Loucy (cell line): ENCODE data around the gene PTRHD1.

Source experiments
- H2AFZ ChIP-seq: fragments of 200-600 bp; sonication (generic); 2 replicates; pipeline ENCODE4 v1.6.0; 2016; ENCODE audit warnings: antibody characterized with exemption, mild to moderate bottlenecking, low read length, moderate library complexity
- H3F3A ChIP-seq: fragments of 200-600 bp; 2 replicates; pipeline ENCODE4 v1.6.0; 2016; ENCODE audit warnings: antibody characterized with exemption, low read depth, mild to moderate bottlenecking
- H3K27me3 ChIP-seq: fragments of 200-600 bp; sonication (generic); 2 replicates; pipeline ENCODE4 v1.6.1; 2014; ENCODE audit warnings: low read length, mild to moderate bottlenecking; ENCODE audit not compliant: insufficient read depth, poor library complexity, severe bottlenecking
- H3K36me3 ChIP-seq: fragments of 200-600 bp; sonication (generic); 2 replicates; pipeline ENCODE4 v1.6.1; 2016; ENCODE audit warnings: low read length; ENCODE audit not compliant: insufficient read depth
- H3K4me1 ChIP-seq: fragments of 200-600 bp; sonication (generic); 2 replicates; pipeline ENCODE4 v1.5.1; 2014; ENCODE audit warnings: low read length, mild to moderate bottlenecking; ENCODE audit not compliant: insufficient read depth, poor library complexity, severe bottlenecking
- H3K4me2 ChIP-seq: fragments of 200-600 bp; sonication (generic); 2 replicates; pipeline ENCODE4 v1.6.0; 2014; ENCODE audit warnings: antibody characterized with exemption, low read length, low read depth, mild to moderate bottlenecking; ENCODE audit not compliant: poor library complexity, severe bottlenecking
- H3K4me3 ChIP-seq: fragments of 200-600 bp; sonication (generic); 2 replicates; pipeline ENCODE4 v1.5.1; 2014; ENCODE audit warnings: low read length, mild to moderate bottlenecking, mixed read lengths; ENCODE audit not compliant: poor library complexity, severe bottlenecking
- H3K79me2 ChIP-seq: fragments of 200-600 bp; sonication (generic); 2 replicates; pipeline ENCODE4 v1.6.1; 2014; ENCODE audit warnings: low read length; ENCODE audit not compliant: insufficient read depth
- H3K9ac ChIP-seq: fragments of 200-600 bp; sonication (generic); 2 replicates; pipeline ENCODE4 v1.6.0; 2014; ENCODE audit warnings: mild to moderate bottlenecking, low read depth, low read length, moderate library complexity; ENCODE audit not compliant: poor library complexity, severe bottlenecking
- H3K9me2 ChIP-seq: fragments of 200-600 bp; sonication (generic); replicated peaks from 2 replicates; pipeline ENCODE4 v1.6.1; 2016; ENCODE audit warnings: low read depth, low read length, mixed read lengths
- H3K9me3 ChIP-seq: fragments of 200-600 bp; sonication (generic); 2 replicates; pipeline ENCODE4 v1.6.1; 2014; ENCODE audit warnings: mild to moderate bottlenecking, antibody characterized with exemption, low read length, low read depth; ENCODE audit not compliant: insufficient read depth
- H4K20me1 ChIP-seq: fragments of 200-600 bp; sonication (generic); 2 replicates; pipeline ENCODE4 v1.6.0; 2014; ENCODE audit warnings: antibody characterized with exemption, low read length, mild to moderate bottlenecking; ENCODE audit not compliant: insufficient read depth, poor library complexity, severe bottlenecking
- EZH2phosphoT487 ChIP-seq: fragments of 200-600 bp; IDR thresholded peaks from 2 replicates; pipeline ENCODE4 v1.6.1; 2018; ENCODE audit warnings: antibody characterized with exemption, mild to moderate bottlenecking, moderate library complexity, borderline replicate concordance
- TF ChIP-seq, protein P1 (sequence below): fragments of 200-600 bp; sonication (generic); conservative IDR thresholded peaks from 2 replicates; pipeline ENCODE4 v1.5.1; 2014; ENCODE audit warnings: mild to moderate bottlenecking, antibody characterized with exemption, low read length

Gene PTRHD1

DNA sequence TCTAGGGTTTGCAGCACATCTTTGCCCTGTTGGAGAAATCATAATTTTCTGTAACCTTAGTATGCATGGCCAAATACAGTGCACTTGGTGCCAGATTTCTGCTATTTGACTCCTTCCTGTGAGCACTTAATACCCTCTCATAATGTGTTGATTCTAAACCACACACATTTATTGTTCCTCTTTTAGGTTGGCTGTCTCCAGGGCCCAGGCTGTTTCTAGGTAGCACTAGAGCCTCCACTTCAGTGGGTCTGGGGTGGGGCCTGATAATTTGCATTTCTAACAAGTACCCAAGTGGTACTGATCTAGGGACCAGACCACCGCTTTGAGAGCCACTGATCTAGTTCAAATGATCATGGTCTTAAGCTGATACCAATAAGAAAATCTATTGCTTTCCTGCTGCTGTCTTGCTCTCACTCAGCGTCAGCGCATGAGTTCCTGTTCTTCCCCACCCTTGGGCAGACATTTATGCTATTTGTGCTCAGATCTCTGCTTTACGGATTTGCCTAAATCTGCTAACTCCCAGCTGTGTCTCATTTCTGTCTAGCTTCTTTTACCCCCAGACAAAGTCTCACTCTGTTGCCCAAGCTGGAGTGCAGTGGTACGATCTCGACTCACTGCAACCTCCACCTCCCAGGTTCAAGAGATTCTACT is 7.4 kb downstream of the PTRHD1 start:
- H3K9ac ChIP-seq, result no peak overlapping the region
- no peaks in the 10 kb centered on the region for H3K9me2 ChIP-seq
- peaks cover 11% of the 10 kb centered on the region for H3K4me1 ChIP-seq
- TF ChIP-seq, protein P1, sequence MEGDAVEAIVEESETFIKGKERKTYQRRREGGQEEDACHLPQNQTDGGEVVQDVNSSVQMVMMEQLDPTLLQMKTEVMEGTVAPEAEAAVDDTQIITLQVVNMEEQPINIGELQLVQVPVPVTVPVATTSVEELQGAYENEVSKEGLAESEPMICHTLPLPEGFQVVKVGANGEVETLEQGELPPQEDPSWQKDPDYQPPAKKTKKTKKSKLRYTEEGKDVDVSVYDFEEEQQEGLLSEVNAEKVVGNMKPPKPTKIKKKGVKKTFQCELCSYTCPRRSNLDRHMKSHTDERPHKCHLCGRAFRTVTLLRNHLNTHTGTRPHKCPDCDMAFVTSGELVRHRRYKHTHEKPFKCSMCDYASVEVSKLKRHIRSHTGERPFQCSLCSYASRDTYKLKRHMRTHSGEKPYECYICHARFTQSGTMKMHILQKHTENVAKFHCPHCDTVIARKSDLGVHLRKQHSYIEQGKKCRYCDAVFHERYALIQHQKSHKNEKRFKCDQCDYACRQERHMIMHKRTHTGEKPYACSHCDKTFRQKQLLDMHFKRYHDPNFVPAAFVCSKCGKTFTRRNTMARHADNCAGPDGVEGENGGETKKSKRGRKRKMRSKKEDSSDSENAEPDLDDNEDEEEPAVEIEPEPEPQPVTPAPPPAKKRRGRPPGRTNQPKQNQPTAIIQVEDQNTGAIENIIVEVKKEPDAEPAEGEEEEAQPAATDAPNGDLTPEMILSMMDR, result no peak
- no peaks in the 10 kb centered on the region for H3K9me3 ChIP-seq
- H4K20me1 ChIP-seq, result no peaks in the 10 kb centered on the region
- H3K4me3 ChIP-seq, result no peak overlapping the region
- H2AFZ ChIP-seq, result no peak overlapping the region
- H3K36me3 ChIP-seq, result no peaks in the 10 kb centered on the region
- H3F3A ChIP-seq, result no peaks in the 10 kb centered on the region
- no peaks in the 10 kb centered on the region for H3K79me2 ChIP-seq
- peak overlapping the region; percentile 24 for H3K4me2 ChIP-seq
- no peaks in the 10 kb centered on the region for H3K27me3 ChIP-seq

- H3K4me2 ChIP-seq, result no peak overlapping the region
- no peak overlapping the region for H3K4me3 ChIP-seq
- no peaks in the 10 kb centered on the region for H3K79me2 ChIP-seq
Measured at GRCh38 chr2:24783641-24784040, 9.6 kb downstream of the PTRHD1 start.

DNA sequence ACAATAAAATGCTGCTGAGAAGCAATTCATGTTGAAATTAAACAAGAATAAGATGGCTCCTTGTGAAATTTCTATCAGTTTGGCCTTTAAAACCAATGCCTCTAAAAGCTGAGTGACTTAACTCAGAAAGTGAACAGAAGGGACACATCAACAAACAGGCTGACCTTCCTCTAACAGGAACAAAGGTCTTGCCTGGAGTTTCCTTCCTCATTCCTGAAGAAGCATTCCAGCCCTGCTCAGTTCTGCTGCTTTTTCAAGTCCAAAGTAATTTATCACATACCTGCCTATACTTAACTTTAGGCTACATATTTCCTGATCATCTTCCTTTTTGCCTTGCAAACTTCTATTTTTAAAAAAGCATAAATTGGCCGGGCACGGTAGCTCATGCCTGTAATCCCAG is 14.1 kb downstream of the PTRHD1 start:
- no peak overlapping the region for H3K9ac ChIP-seq
- H3K36me3 ChIP-seq, result no peaks in the 10 kb centered on the region
- no peaks in the 10 kb centered on the region for H3K4me1 ChIP-seq
- H3K27me3 ChIP-seq, result no peaks in the 10 kb centered on the region
- no peaks in the 10 kb centered on the region for H3F3A ChIP-seq
- no peak overlapping the region for H3K4me2 ChIP-seq
- H4K20me1 ChIP-seq, result no peaks in the 10 kb centered on the region
- H2AFZ ChIP-seq, result no peak overlapping the region
- H3K9me2 ChIP-seq, result no peaks in the 10 kb centered on the region
- no peak for TF ChIP-seq EZH2phosphoT487
- TF ChIP-seq, protein P1, result no peak
- H3K79me2 ChIP-seq, result no peaks in the 10 kb centered on the region
- H3K9me3 ChIP-seq, result no peaks in the 10 kb centered on the region
- no peak overlapping the region for H3K4me3 ChIP-seq

More at GRCh38 chr2:24783641-24784040, 9.6 kb downstream of the PTRHD1 start:
- Histone ChIP-seq H3F3A (no peaks in the 10 kb centered on the region), H3K4me1 (peaks cover 11% of the 10 kb centered on the region), H3K9me2 (no peaks in the 10 kb centered on the region), H3K9me3 (no peaks in the 10 kb centered on the region), H3K27me3 (no peaks in the 10 kb centered on the region), H3K9ac (no peak overlapping the region), H2AFZ (no peak overlapping the region), H3K36me3 (no peaks in the 10 kb centered on the region), H4K20me1 (no peaks in the 10 kb centered on the region)
- TF ChIP-seq, protein P1, result no peak
- no peak for TF ChIP-seq EZH2phosphoT487
